ENCODE measurements around the gene ACTA1.
"Not testable (repeated sequence)": the region's sequence is repeated elsewhere in the genome, so short reads cannot be mapped to it uniquely, and the experiment has no call there.

The ACTA1 gene

DNA sequence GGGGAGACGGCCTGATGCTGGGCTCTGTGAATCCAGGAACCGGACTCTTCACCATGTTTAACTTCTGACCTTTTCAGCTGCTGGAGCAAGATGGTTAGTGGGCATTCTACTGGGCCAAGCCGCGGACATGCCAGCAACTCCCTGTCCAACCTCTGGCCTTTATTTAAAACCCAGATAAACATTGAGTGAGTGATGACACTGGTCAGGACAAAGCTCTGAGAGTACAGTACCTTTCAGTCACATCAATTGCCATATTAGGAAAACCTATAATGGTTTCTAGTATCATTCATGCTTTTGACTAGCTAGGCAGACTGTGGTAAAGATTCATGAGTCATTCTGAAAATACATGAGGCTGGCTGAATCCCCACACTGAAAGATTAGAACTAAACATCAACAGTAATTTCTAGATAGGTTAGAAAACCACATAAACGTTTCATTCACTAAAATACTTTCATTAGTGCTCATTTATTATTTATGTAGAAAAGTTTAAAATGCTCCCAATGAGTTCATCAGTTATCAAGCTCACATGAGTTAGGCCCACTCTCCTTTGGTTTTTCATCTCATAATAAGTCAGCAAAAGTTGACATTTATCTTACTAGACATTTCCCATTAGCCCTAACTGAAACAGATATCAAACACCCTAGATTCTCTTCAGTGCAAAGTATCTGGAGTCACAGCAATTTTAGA, 7.1 kb upstream of the ACTA1 start:
- DNase-seq (ENCODE audit: low read depth): no peak

DNA sequence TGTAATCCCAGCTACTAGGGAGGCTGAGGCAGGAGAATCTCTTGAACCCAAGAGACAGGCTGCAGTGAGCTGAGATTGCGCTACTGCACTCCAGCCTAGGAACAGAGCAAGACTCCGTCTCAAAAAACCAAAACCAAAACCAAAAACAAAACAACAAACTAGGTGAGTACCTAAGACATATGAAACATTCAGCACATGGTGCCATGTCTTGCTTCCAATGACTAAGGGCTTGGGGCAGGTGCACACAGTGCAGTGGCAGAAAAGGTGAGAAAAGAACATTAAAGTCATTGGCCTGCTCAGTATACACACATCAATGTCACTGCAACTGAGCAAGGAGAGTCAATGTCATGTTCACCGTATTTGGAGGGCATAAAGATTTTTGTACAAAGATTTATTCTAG, 4.1 kb upstream of the ACTA1 start:
- no peak for DNase-seq (ENCODE audit: low read depth)

GRCh38 chr1:229437443-229437842, 3.5 kb upstream of the ACTA1 start:
- no peak for DNase-seq (ENCODE audit: low read depth)

DNA sequence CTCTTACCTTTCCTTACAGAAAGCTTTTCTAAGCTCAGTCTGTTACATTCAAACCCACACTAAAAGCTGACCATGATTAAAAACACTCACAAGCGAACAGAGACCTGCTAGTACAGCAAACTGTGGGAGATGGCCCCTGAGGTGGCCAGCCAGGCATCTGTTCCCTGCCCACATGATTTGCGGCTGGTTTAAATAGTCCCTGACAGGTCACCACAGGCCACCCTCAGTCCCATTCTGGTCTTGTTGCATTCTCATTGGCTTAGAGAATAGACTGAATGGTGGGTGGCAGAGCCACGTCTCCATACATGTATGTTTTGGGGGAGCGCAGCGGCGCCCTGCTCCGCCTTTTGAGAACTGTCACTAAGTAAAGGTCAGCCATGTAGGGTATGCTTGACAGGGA, 2.3 kb upstream of the ACTA1 start:
- no peak for DNase-seq (ENCODE audit: low read depth)

DNA sequence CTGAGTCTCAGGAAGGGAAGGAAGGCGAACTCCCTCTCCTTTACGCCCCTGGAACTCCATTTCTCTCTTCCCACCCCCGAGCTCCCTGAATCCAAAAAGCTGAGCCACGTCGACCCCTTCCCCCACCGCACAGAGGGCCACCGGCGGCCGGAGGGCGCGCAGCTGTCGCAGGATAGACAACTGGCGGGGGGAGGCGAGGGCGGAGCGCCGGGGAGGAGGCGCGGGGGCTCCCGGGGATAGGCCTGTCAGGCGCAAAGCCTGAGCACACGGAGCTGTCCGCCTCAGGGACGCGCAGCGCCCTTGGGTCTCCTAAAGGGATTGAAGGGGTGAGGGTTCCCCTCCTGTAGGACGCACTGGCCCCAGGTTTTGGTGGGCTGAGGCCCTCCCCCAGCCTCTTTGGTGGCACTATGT, 752 bp upstream of the ACTA1 start:
- DNase-seq (ENCODE audit: low read depth): no peak

DNA sequence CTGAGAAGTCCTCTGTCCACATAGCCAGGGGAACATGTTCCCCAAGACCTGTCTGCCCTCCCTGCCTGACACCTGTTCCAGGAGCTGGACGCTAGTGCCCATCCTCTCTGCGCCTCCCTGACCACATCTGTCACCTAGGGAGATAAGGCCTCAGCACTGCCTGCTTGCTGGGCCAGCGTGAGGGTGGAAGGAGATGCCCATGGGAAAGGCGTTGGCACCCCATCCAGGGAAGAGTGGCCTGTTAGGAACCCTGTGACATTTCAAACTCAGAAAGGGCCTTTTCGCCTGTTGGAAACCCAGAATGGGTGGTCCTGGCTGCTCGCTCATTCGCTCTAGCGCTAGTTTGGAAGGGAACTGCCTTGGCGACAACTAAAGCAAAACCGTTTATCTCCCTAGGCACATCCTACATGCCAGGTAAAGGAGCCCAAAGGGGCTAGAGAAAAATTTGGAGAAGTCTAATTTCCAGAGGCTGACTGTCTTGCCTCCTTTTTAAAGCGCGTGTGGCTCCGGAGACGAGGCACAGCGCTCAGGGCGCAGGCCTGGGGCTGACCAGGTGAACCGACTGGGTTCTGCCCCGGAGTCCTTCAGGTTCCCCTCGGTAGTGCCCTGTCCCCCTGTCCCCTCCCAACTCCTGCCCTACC, 410 bp downstream of the ACTA1 start:
- no peak for DNase-seq (ENCODE audit: low read depth)

DNA sequence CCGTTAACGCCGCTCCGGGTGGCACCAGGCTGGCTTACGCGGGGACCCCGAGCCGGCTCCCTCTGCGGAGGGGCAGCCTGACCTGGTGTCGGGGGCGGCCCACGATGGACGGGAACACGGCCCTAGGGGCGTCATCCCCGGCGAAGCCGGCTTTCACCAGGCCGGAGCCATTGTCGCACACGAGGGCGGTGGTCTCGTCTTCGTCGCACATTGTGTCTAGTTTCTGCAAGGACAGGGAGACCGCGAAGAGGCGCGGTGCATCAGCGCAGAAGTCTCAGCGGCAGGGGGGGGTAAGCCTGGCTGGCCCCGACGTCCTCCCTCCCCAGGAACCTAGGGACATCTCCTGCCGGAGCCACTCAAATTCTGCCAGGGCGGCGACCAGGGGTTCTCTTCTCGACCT, 989 bp downstream of the ACTA1 start:
- no peak for DNase-seq (ENCODE audit: low read depth)

GRCh38 chr1:229432116-229432461, 1.8 kb downstream of the ACTA1 start:
- DNase-seq (ENCODE audit: low read depth): no peak

DNA sequence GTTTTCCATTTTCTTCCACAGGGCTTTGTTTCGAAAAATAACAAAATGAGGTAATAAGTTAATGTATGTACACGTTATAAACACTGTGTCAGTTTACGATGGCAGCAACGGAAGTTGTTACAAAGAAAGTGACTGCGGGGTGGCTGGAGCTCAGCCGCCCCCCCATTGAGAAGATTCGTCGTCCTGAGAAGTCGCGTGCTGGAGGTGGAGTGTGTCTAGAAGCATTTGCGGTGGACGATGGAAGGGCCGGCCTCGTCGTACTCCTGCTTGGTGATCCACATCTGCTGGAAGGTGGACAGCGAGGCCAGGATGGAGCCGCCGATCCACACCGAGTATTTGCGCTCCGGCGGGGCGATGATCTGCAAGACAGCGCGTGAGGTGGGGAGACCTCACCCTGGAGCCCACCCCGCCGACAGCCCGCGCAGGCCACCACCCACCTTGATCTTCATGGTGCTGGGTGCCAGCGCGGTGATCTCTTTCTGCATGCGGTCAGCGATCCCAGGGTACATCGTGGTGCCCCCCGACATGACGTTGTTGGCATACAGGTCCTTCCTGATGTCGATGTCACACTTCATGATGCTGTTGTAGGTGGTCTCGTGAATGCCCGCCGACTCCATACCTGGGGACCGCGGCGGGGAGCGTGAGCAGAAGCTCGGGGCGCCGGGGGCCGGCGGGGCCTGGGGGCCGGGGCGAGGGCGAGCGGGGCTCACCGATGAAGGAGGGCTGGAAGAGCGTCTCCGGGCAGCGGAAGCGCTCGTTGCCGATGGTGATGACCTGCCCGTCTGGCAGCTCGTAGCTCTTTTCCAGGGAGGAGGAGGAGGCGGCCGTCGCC, 2.4 kb downstream of the ACTA1 start:
- DNase-seq (ENCODE audit: low read depth): no peak

DNA sequence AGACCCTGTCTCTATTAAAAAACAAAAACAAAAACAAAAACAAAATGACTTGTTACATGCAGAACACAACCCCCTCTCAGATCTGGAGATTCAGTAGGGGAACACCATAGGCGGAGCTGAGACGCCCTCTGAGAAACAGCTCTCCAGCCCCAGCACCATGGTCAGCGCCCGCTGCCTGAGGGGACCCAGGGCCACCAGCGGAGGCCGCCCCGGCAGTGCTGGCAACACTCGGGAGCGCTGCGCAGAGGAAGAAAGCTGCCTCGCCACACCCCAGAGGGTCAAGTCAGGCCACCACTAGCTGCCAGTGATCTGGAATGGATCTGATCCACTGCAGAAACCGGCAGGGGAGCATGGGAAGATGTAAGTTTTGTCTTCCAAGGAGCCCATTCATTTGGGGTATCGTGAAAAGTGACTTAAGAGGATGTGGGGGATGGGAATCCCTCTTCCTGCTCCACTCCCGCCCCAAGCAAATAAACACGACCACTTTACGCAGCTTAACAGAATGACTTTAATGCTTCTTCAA, 3.1 kb downstream of the ACTA1 start:
- no peak for DNase-seq (ENCODE audit: low read depth)

- no peak for DNase-seq (ENCODE audit: low read depth)
Observed at GRCh38 chr1:229428256-229428655, 5.6 kb downstream of the ACTA1 start.

DNA sequence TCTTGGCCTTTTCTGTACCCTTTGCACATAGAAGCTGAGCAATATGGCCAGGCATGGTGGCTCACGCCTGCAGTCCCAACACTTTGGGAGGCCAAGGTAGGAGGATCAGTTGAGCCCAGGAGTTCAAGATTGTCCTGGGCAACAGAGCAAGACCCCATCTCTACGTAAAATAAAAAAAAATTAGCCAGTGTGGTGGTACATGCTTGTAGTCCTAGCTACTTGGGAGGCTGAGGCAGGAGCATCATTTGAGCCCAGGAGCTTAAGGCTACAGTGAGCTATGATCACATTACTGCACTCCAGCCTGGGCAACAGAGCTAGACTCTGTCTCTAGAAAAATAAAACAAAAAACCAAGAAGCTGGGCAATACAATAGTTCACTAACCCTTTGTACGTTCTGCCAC, 6.3 kb downstream of the ACTA1 start:
- no peak for DNase-seq (ENCODE audit: low read depth)

DNA sequence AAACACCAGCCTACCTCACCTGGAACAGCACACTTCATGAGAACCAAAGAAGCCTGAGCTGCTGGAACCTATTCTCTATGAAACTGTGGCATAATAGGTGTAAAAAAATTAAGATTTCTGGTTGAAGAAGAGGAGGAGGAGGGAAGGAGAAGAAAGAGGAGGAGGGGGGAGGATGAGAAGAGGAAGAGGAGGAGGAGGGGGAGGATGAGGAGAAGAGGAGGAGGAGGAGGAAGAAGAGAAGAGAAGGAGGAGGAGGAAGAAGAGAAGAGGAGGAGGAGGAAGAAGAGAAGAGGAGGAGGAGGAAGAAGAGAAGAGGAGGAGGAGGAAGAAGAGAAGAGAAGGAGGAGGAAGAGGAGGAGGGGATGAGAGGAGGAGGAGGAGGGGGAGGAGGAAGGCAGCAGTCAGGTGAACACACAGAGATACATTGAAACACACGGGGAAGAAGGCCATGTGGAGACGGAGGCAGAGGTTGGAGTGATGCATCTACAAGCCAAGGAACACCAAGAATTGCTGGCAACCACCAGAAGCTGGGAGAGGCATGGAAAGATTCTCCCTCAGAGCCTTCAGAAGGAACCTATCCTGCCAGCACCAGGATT, 8.2 kb downstream of the ACTA1 start:
- no peak for DNase-seq (ENCODE audit: low read depth)

DNA sequence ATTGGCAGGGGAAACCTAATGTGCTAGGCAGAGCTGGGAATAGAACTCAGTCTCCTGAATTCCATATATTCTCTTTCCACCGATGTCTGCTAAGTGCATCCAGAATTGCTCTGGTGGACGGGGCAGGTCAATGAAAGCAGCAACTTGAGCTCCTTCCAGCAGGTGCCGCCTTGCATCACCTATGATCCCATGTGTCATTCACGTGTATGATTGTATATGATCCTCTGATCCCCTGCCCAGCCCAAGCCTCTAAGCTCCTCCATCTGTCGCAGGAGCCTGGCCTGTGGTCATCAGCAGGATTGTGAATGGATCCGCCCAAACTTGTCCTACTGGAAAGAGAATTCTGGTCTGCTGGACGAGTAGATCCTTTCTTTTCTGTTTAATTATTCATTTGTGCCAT, 13.1 kb downstream of the ACTA1 start:
- no peak for DNase-seq (ENCODE audit: low read depth)

GRCh38 chr1:229420224-229420623, 13.7 kb downstream of the ACTA1 start:
- DNase-seq (ENCODE audit: low read depth): no peak

- not testable (repeated sequence) for DNase-seq (ENCODE audit: low read depth)
Observed at GRCh38 chr1:229418586-229418985, 15.3 kb downstream of the ACTA1 start.

DNA sequence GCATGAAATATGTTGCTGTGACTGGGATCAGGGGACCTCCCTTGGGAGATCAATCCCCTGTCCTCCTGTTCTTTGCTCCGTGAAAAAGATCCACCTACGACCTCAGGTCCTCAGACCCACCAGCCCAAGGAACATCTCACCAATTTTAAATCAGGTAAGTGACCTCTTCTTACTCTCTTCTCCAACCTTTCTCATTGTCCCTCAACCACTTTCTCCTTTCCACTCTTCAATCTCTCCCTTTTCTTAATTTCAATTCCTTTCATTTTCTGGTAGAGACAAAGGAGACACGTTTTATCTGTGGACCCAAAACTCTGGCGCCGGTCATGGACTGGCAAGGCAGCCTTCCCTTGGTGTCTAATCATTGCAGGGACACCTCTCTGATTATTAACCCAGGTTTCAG, 21.1 kb downstream of the ACTA1 start:
- DNase-seq (ENCODE audit: low read depth): not testable (repeated sequence)

GRCh38 chr1:229412056-229412455, 21.8 kb downstream of the ACTA1 start:
- DNase-seq (ENCODE audit: low read depth): no peak

DNA sequence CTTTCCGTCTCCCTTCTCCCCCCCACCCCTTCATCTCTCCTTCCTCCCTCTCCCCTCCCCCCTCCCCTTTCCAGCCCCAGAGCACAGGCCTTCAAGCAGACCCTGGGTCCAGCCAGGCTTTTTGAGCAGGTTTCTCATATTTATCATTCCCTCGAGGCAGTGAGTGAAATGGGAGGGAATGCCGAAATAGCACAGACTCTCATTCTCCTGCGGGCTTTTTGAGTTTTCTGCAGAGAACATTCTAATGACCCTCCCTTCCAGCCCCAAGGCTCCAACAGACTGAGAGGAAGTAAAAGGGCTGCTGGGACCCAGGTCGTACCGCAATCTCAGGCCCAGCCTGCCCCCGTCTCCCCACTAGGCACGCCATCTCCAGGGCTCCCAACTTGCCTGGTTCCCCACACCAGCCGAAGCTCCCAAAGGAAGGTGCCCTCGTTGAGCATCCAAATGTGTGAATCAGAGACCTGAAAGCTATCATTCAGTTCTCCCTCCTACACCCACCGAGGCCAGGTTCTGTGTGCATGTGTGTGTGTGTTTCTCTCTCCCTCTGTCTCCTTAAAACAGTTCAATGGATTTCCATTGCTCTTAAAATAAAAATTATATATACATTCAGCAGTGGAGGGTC, 22.3 kb downstream of the ACTA1 start:
- no peak for DNase-seq (ENCODE audit: low read depth)

GRCh38 chr1:229410692-229411433, 23.0 kb downstream of the ACTA1 start:
- DNase-seq (ENCODE audit: low read depth): no peak

GRCh38 chr1:229410370-229410691, 23.6 kb downstream of the ACTA1 start:
- DNase-seq (ENCODE audit: low read depth): no peak

Measured in stimulated activated CD8-positive, alpha-beta memory T cell treated with anti-CD3 and anti-CD28 coated beads, Interleukin-15, amount 100 ng/mL, for 1 hour (primary cell).